Measurements from ENCODE around the gene PTPRN2. TPM values are rescaled to one million over a fixed set of nuclear protein-coding genes. Genes with fewer than 3 reads are reported as not detected.

PTPRN2 gene
- total and polyA plus RNA-seq, 9 of the 15 experiments (the other 6 are each of a cell fraction or from before 2014, with no cell fraction given): not detected

- WGBS (ENCODE audit: insufficient coverage, low coverage, missing lambda C conversion rate): under 1% methylated on average over 17 of the region's 17 CpGs
- ATAC-seq (no peak), FAIRE-seq (no peak), DNase-seq (ENCODE audit: extremely low read depth in 1 of 4, low spot score in 3 of 4) (no peak)
- H3K9me3 ChIP-seq (replicated peaks; ENCODE audit: control insufficient read depth, insufficient read depth, low read depth, low read length): no peaks in the 10 kb centered on the region
- H3K27ac ChIP-seq (ENCODE audit: extremely low read depth, low read depth, low read length): no peak overlapping the region
- no peak overlapping the region for H3K4me2 ChIP-seq (ENCODE audit: insufficient read depth, low read length)
- CTCF ChIA-PET (ENCODE audit: low intra/inter-chr PET ratio): no interaction called here
- no TSS peak for BruUV-seq (replicated peaks)
- in situ Hi-C loops (cut with MboI) (no loop called here), intact Hi-C loops (cut with micrococcal nuclease) (no loop called here)
- no peak for TF ChIP-seq ZNF354B (CRISPR knock-in tag; IDR thresholded peaks at IDR 0.05)
- TF ChIP-seq ZNF699 (CRISPR knock-in tag; IDR thresholded peaks at IDR 0.05; ENCODE audit: insufficient replicate concordance): no peak
- no peak for TF ChIP-seq NFIX (CRISPR knock-in tag; IDR thresholded peaks at IDR 0.05; ENCODE audit: low read depth)
- TF ChIP-seq ZHX1 (conservative IDR thresholded peaks at IDR 0.05; ENCODE audit: low read length): no peak
- no peak for TF ChIP-seq DDX20 (tag; IDR thresholded peaks at IDR 0.05; ENCODE audit: low read depth)
- TF ChIP-seq EWSR1 (IDR thresholded peaks at IDR 0.05; ENCODE audit: borderline replicate concordance, low read depth, partially characterized antibody): no peak
- no peak for TF ChIP-seq E2F5 (CRISPR knock-in tag; IDR thresholded peaks at IDR 0.05)
- no peak for TF ChIP-seq POLR2B (IDR thresholded peaks at IDR 0.05; ENCODE audit: low read depth, partially characterized antibody)
- no peak for TF ChIP-seq NR0B1 (IDR thresholded peaks at IDR 0.05; ENCODE audit: partially characterized antibody)
- no peak for TF ChIP-seq USF2 (CRISPR knock-in tag; IDR thresholded peaks at IDR 0.05)
- no peaks in the 10 kb centered on the region for H3K36me3 ChIP-seq (ENCODE audit: control insufficient read depth, insufficient read depth, low read length)
- peaks cover 41 to 88% of the 10 kb centered on the region in 2 experiments for H3K27me3 ChIP-seq (ENCODE audit: control insufficient read depth in 2 of 2, insufficient read depth in 2 of 2, low read length in 2 of 2)
- no peak overlapping the region for H3K4me3 ChIP-seq
- no peak overlapping the region for H2AFZ ChIP-seq (ENCODE audit: low read depth, low read length)
- POLR2A ChIA-PET: no interaction called here
- H3K9me1 ChIP-seq (ENCODE audit: control insufficient read depth, insufficient read depth, low read length): no peaks in the 10 kb centered on the region
- H3K9ac ChIP-seq (ENCODE audit: insufficient read depth in 1 of 2, low read depth in 2 of 2, low read length in 2 of 2): no peak overlapping the region
- peaks cover 9% of the 10 kb centered on the region; the same call in 1 of the 2 replicates for H4K20me1 ChIP-seq (replicated peaks; ENCODE audit: control insufficient read depth, insufficient read depth, low read length)
- H3K79me2 ChIP-seq (ENCODE audit: control insufficient read depth, insufficient read depth, low read length): no peaks in the 10 kb centered on the region
- no peaks in the 10 kb centered on the region for H3K4me1 ChIP-seq (replicated peaks in 1 of 2; ENCODE audit: control insufficient read depth in 2 of 2, insufficient read depth in 2 of 2, low read length in 2 of 2)
Observed at GRCh38 chr7:158026636-158027265, 560.9 kb downstream of the PTPRN2 start.
